Measurements from ENCODE around the gene EPB41L4B. TPM values are rescaled to one million over a fixed set of nuclear protein-coding genes. Genes with fewer than 3 reads are reported as not detected.

Gene EPB41L4B
- total RNA-seq, 1 donor from 2014 or later, result 5.5 TPM

DNA sequence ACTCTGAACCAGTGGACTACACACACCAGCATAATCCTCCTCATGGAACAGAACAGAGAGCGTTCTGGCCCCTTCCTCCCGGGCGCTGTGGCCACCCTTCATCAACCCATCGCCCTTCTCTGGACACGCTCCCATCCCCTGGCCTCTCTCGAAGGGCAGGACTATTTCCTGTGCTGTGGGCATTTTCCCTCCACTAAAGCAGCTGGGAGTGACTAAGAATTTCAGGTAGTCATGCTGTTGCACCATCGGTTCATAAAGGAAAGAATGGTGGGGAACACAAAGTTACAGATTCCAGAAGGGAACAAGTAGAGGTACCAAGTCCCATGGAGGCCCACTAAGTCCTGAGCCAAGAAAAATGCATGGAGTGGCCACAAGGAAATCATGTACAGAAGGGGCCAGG lies 68.6 kb downstream of the EPB41L4B start:
- H3K27ac Mint-ChIP-seq, result no peak overlapping the region
- DNase-seq (ENCODE audit: low spot score in 2 of 2, unreplicated experiment in 2 of 2), result no peak
- no peaks in the 10 kb centered on the region for H3K9me3 Mint-ChIP-seq
- TF ChIP-seq, protein P1, sequence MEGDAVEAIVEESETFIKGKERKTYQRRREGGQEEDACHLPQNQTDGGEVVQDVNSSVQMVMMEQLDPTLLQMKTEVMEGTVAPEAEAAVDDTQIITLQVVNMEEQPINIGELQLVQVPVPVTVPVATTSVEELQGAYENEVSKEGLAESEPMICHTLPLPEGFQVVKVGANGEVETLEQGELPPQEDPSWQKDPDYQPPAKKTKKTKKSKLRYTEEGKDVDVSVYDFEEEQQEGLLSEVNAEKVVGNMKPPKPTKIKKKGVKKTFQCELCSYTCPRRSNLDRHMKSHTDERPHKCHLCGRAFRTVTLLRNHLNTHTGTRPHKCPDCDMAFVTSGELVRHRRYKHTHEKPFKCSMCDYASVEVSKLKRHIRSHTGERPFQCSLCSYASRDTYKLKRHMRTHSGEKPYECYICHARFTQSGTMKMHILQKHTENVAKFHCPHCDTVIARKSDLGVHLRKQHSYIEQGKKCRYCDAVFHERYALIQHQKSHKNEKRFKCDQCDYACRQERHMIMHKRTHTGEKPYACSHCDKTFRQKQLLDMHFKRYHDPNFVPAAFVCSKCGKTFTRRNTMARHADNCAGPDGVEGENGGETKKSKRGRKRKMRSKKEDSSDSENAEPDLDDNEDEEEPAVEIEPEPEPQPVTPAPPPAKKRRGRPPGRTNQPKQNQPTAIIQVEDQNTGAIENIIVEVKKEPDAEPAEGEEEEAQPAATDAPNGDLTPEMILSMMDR (IDR thresholded peaks at IDR 0.05; ENCODE audit: unreplicated experiment), result no peak
- H3K36me3 Mint-ChIP-seq, result peaks cover 4% of the 10 kb centered on the region
- no peaks in the 10 kb centered on the region for H3K4me1 Mint-ChIP-seq
- H3K4me3 Mint-ChIP-seq, result no peak overlapping the region
- H3K27me3 Mint-ChIP-seq (ENCODE audit: low read depth), result no peaks in the 10 kb centered on the region

- DNase-seq (ENCODE audit: low spot score in 2 of 2, unreplicated experiment in 2 of 2), result no peak
- Mint-ChIP-seq H3K36me3 (peaks cover 4% of the 10 kb centered on the region), H3K9me3 (no peaks in the 10 kb centered on the region), H3K27ac (no peak overlapping the region), H3K4me3 (no peak overlapping the region), H3K4me1 (no peaks in the 10 kb centered on the region), H3K27me3 (ENCODE audit: low read depth) (no peaks in the 10 kb centered on the region)
- TF ChIP-seq, protein P1 (IDR thresholded peaks at IDR 0.05; ENCODE audit: unreplicated experiment), result no peak
Measured at GRCh38 chr9:109251776-109252106, 69.1 kb downstream of the EPB41L4B start.

- TF ChIP-seq, protein P1 (IDR thresholded peaks at IDR 0.05; ENCODE audit: unreplicated experiment), result no peak
- Mint-ChIP-seq H3K27ac (no peak overlapping the region), H3K9me3 (no peaks in the 10 kb centered on the region), H3K4me1 (no peaks in the 10 kb centered on the region), H3K36me3 (peaks cover 4% of the 10 kb centered on the region), H3K27me3 (ENCODE audit: low read depth) (no peaks in the 10 kb centered on the region), H3K4me3 (no peak overlapping the region)
- no peak for DNase-seq (ENCODE audit: low spot score in 2 of 2, unreplicated experiment in 2 of 2)
Measured at GRCh38 chr9:109251080-109251775, 69.6 kb downstream of the EPB41L4B start.

DNA sequence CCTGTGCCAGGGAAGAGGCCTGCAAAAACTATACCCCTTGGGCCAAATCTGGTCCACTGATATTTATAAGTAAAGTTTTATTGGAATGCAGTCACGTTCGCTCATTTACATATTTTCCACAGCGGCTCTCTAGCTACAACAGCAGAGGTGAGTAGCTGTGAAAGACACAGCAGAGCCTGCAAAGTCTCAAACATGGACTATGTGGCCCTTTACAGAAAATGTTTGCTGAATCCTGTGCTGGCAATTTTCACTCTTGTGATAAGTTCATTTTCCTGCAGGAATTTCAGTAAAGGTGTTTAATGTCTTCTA lies 70.1 kb downstream of the EPB41L4B start:
- H3K9me3 Mint-ChIP-seq, result no peaks in the 10 kb centered on the region
- DNase-seq (ENCODE audit: low spot score in 2 of 2, unreplicated experiment in 2 of 2), result no peak
- H3K4me1 Mint-ChIP-seq, result no peaks in the 10 kb centered on the region
- TF ChIP-seq, protein P1 (IDR thresholded peaks at IDR 0.05; ENCODE audit: unreplicated experiment), result no peak
- no peak overlapping the region for H3K4me3 Mint-ChIP-seq
- H3K27ac Mint-ChIP-seq, result no peak overlapping the region
- no peaks in the 10 kb centered on the region for H3K27me3 Mint-ChIP-seq (ENCODE audit: low read depth)
- H3K36me3 Mint-ChIP-seq, result peaks cover 4% of the 10 kb centered on the region

GRCh38 chr9:109250311-109250741 lies 70.5 kb downstream of the EPB41L4B start:
- Mint-ChIP-seq H3K27me3 (ENCODE audit: low read depth) (no peaks in the 10 kb centered on the region), H3K27ac (no peak overlapping the region), H3K36me3 (peaks cover 4% of the 10 kb centered on the region), H3K9me3 (no peaks in the 10 kb centered on the region), H3K4me1 (no peaks in the 10 kb centered on the region), H3K4me3 (no peak overlapping the region)
- no peak for DNase-seq (ENCODE audit: low spot score in 2 of 2, unreplicated experiment in 2 of 2)
- TF ChIP-seq, protein P1 (IDR thresholded peaks at IDR 0.05; ENCODE audit: unreplicated experiment), result no peak

GRCh38 chr9:109249615-109250014 lies 71.2 kb downstream of the EPB41L4B start:
- H3K27me3 Mint-ChIP-seq (ENCODE audit: low read depth), result no peaks in the 10 kb centered on the region
- DNase-seq (ENCODE audit: low spot score in 2 of 2, unreplicated experiment in 2 of 2), result no peak
- TF ChIP-seq, protein P1 (IDR thresholded peaks at IDR 0.05; ENCODE audit: unreplicated experiment), result no peak
- no peak overlapping the region for H3K27ac Mint-ChIP-seq
- H3K9me3 Mint-ChIP-seq, result no peaks in the 10 kb centered on the region
- no peak overlapping the region for H3K4me3 Mint-ChIP-seq
- no peaks in the 10 kb centered on the region for H3K4me1 Mint-ChIP-seq
- peaks cover 4% of the 10 kb centered on the region for H3K36me3 Mint-ChIP-seq

Measured in mesothelial cell of epicardium (in vitro differentiated cells).